ENCODE measurements around the gene CLOCK.

The CLOCK gene

GRCh38 chr4:55431710-55432336 lies 114.9 kb downstream of the CLOCK start:
- H3K4me3 ChIP-seq (ENCODE audit: low read depth, low read length), result no peak overlapping the region
- no peak for TF ChIP-seq CTCF (IDR thresholded peaks at IDR 0.05; ENCODE audit: low read depth, low read length)

DNA sequence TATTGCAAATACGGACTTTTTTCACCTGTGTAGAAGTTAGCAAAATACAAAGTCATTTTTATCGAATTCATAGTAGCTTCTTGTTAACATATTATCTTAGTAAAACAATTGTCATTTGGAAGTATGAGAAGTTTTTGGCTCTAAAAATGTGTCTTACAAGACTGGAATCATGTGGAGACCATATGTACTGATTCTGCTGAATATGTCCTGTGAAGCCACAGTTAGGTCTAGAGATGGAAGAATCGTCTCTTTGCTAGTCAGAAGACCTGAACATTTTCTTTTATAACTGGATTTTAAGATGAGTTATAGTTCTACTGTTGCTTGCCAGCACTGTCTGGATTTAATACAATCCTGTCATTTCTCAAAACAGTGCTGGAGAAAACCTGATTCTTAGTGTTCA lies 121.9 kb downstream of the CLOCK start:
- TF ChIP-seq CTCF (IDR thresholded peaks at IDR 0.05; ENCODE audit: low read depth, low read length), result no peak
- H3K4me3 ChIP-seq (ENCODE audit: low read depth, low read length), result no peak overlapping the region

- TF ChIP-seq CTCF (IDR thresholded peaks at IDR 0.05; ENCODE audit: low read depth, low read length), result no peak
- no peak overlapping the region for H3K4me3 ChIP-seq (ENCODE audit: low read depth, low read length)
Measured at GRCh38 chr4:55416176-55416575, 130.5 kb downstream of the CLOCK start.

GRCh38 chr4:55411621-55412020 lies 135.1 kb downstream of the CLOCK start:
- no peak overlapping the region for H3K4me3 ChIP-seq (ENCODE audit: low read depth, low read length)
- no peak for TF ChIP-seq CTCF (IDR thresholded peaks at IDR 0.05; ENCODE audit: low read depth, low read length)

- H3K4me3 ChIP-seq (ENCODE audit: low read depth, low read length), result no peak overlapping the region
- TF ChIP-seq CTCF (IDR thresholded peaks at IDR 0.05; ENCODE audit: low read depth, low read length), result no peak
Measured at GRCh38 chr4:55410431-55410830, 136.3 kb downstream of the CLOCK start.

GRCh38 chr4:55409468-55410171 lies 137.1 kb downstream of the CLOCK start:
- no peak for TF ChIP-seq CTCF (IDR thresholded peaks at IDR 0.05; ENCODE audit: low read depth, low read length)
- no peak overlapping the region for H3K4me3 ChIP-seq (ENCODE audit: low read depth, low read length)

DNA sequence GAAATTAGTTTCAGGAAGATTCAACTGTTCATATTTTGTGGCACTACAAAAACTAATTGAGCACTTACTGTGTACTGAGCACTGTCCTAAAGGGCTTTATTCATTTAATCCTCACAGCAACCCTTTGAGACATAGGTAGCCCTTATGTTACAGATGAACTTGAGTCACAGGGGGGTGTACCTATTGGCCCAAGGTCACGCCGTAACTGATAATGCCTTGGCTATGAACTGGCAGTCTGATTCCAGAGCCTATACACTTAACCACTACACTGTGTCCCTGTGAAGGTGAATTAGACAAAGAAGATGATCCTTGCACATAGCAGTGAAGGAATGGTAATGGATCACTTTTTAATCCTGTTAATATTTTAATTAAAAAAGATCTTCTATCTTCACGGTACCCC lies 138.9 kb downstream of the CLOCK start:
- TF ChIP-seq CTCF (IDR thresholded peaks at IDR 0.05; ENCODE audit: low read depth, low read length), result no peak

More for the DNA sequence above, 138.9 kb downstream of the CLOCK start:
- H3K4me3 ChIP-seq (ENCODE audit: low read depth, low read length), result no peak overlapping the region
